ENCODE measurements around the gene CNPY2. TPM values are rescaled to one million over a fixed set of nuclear protein-coding genes. Genes with fewer than 3 reads are reported as not detected.

CNPY2 gene
- total RNA-seq, 1 donor from 2014 or later = 171 TPM

GRCh38 chr12:56334490-56334793, 18.7 kb upstream of the CNPY2 start:
- Mint-ChIP-seq H3K4me3 (peak overlapping the region; percentile 84), H3K27me3 (ENCODE audit: low read depth) (no peaks in the 10 kb centered on the region), H3K27ac (peak overlapping the region; percentile 100), H3K9me3 (no peaks in the 10 kb centered on the region), H3K36me3 (no peaks in the 10 kb centered on the region), H3K4me1 (peaks cover 19% of the 10 kb centered on the region)
- peak; percentile 22 for TF ChIP-seq CTCF (IDR thresholded peaks at IDR 0.05; ENCODE audit: unreplicated experiment)
- DNase-seq (ENCODE audit: low spot score in 2 of 2, unreplicated experiment in 2 of 2) = no peak

GRCh38 chr12:56333679-56334489, 18.1 kb upstream of the CNPY2 start, which contains the start of gene PAN2:
Gene PAN2, minus strand, starts transcription at chr12:56334000. Its CDS starts 906 bp downstream, at chr12:56333094.
- Mint-ChIP-seq H3K36me3 (no peaks in the 10 kb centered on the region), H3K9me3 (no peaks in the 10 kb centered on the region), H3K4me3 (peak within 1 kb of the TSS; percentile 84), H3K27me3 (ENCODE audit: low read depth) (no peaks in the 10 kb centered on the region), H3K27ac (peak within 1 kb of the TSS; percentile 100), H3K4me1 (peaks cover 19% of the 10 kb centered on the region)
- peak; percentile 67 for TF ChIP-seq CTCF (IDR thresholded peaks at IDR 0.05; ENCODE audit: unreplicated experiment)
- peak; percentile 81 to 86 for DNase-seq (ENCODE audit: low spot score in 2 of 2, unreplicated experiment in 2 of 2)

GRCh38 chr12:56333197-56333678, 17.4 kb upstream of the CNPY2 start:
- no peak for DNase-seq (ENCODE audit: low spot score in 2 of 2, unreplicated experiment in 2 of 2)
- Mint-ChIP-seq H3K27ac (peak overlapping the region; percentile 100), H3K4me3 (peak overlapping the region; percentile 84), H3K4me1 (peaks cover 16% of the 10 kb centered on the region), H3K36me3 (no peaks in the 10 kb centered on the region), H3K27me3 (ENCODE audit: low read depth) (no peaks in the 10 kb centered on the region), H3K9me3 (no peaks in the 10 kb centered on the region)
- TF ChIP-seq CTCF (IDR thresholded peaks at IDR 0.05; ENCODE audit: unreplicated experiment) = no peak

GRCh38 chr12:56332512-56333196, 16.9 kb upstream of the CNPY2 start:
- Mint-ChIP-seq H3K4me3 (peak overlapping the region; percentile 84), H3K27ac (peak overlapping the region; percentile 100), H3K9me3 (no peaks in the 10 kb centered on the region), H3K4me1 (peaks cover 16% of the 10 kb centered on the region), H3K36me3 (no peaks in the 10 kb centered on the region), H3K27me3 (ENCODE audit: low read depth) (no peaks in the 10 kb centered on the region)
- no peak for DNase-seq (ENCODE audit: low spot score in 2 of 2, unreplicated experiment in 2 of 2)
- no peak for TF ChIP-seq CTCF (IDR thresholded peaks at IDR 0.05; ENCODE audit: unreplicated experiment)

GRCh38 chr12:56330936-56331490, 15.2 kb upstream of the CNPY2 start:
- Mint-ChIP-seq H3K9me3 (no peaks in the 10 kb centered on the region), H3K4me3 (no peak overlapping the region), H3K36me3 (peaks cover 1% of the 10 kb centered on the region), H3K27ac (no peak overlapping the region), H3K4me1 (peaks cover 16% of the 10 kb centered on the region), H3K27me3 (ENCODE audit: low read depth) (no peaks in the 10 kb centered on the region)
- no peak for TF ChIP-seq CTCF (IDR thresholded peaks at IDR 0.05; ENCODE audit: unreplicated experiment)
- DNase-seq (ENCODE audit: low spot score in 2 of 2, unreplicated experiment in 2 of 2) = no peak
